B cell (primary cell): ENCODE data around the gene STXBP6. TPM values are rescaled to one million over a fixed set of nuclear protein-coding genes. Genes with fewer than 3 reads are reported as not detected.

Source experiments
- ATAC-seq: fragments of 200-7000 bp; cut with Tn5 transposase; one replicate; pipeline ENCODE4 v1.10.0; 2021; ENCODE audit warnings: low read depth, mild to moderate bottlenecking, moderate number of reproducible peaks, moderate library complexity
- CTCF ChIA-PET: fragments of 350-600 bp; sonication (Branson Sonifier 250); formaldehyde crosslinking; loops from one replicate; lab custom pipeline; 2021; ENCODE audit warnings: antibody characterized with exemption, inconsistent platforms; lab: Charles Lee
- POLR2A ChIA-PET: fragments of 350-600 bp; sonication (Branson Sonifier 250); formaldehyde crosslinking; loops from one replicate; lab custom pipeline; 2021; ENCODE audit warnings: antibody characterized with exemption; lab: Charles Lee
- DNase-seq: peaks from one replicate; pipeline ENCODE4 v3.0.0; 2013
- H2AFZ ChIP-seq: 2 replicates; pipeline ENCODE4 v1.6.1; 2012; ENCODE audit warnings: mild to moderate bottlenecking, low read depth, low read length; ENCODE audit not compliant: insufficient read depth, poor library complexity, severe bottlenecking
- H3K27ac ChIP-seq, 2 donors: 1 replicate in 1 of 2; 2 replicates in 1 of 2; pipeline ENCODE4 v1.5.1; 2012 to 2013; ENCODE audit warnings: low read length in 2 of 2, mild to moderate bottlenecking in 2 of 2, moderate library complexity in 1 of 2
- H3K27me3 ChIP-seq, 4 experiments: fragments of 200-600 bp in 1 of 4; sonication (generic) in 1 of 4; replicated peaks in 1 of 4; 1 replicate in 2 of 4; 2 replicates in 2 of 4; pipeline versions ENCODE4 v1.6.1 to v1.7.0; 2013 to 2016; ENCODE audit warnings: low read length in 3 of 4, mild to moderate bottlenecking in 2 of 4, mixed read lengths in 1 of 4, moderate library complexity in 1 of 4; ENCODE audit not compliant: insufficient read depth in 4 of 4, control insufficient read depth in 3 of 4; ENCODE audit errors: control extremely low read depth in 1 of 4
- H3K36me3 ChIP-seq, 2 experiments: replicated peaks in 1 of 2; 1 replicate in 1 of 2; 2 replicates in 1 of 2; pipeline versions ENCODE4 v1.6.1 to v1.7.1; 2013; ENCODE audit warnings: low read length in 1 of 2; ENCODE audit not compliant: insufficient read depth in 2 of 2, control insufficient read depth in 1 of 2; ENCODE audit errors: control extremely low read depth in 1 of 2, extremely low read depth in 1 of 2
- H3K4me1 ChIP-seq, 2 donors: fragments of 200-600 bp in 1 of 2; sonication (generic) in 1 of 2; 1 replicate in 1 of 2; 2 replicates in 1 of 2; pipeline versions ENCODE4 v1.5.1 to v1.6.1; 2013 to 2017; ENCODE audit warnings: low read length in 2 of 2; ENCODE audit not compliant: control insufficient read depth in 2 of 2, insufficient read depth in 2 of 2
- H3K4me2 ChIP-seq: replicated peaks from 2 replicates; pipeline ENCODE3; 2012; ENCODE audit warnings: mild to moderate bottlenecking, low read depth, low read length; ENCODE audit not compliant: poor library complexity, severe bottlenecking
- H3K4me3 ChIP-seq, 5 experiments: fragments of 200-600 bp in 1 of 5; sonication (generic) in 1 of 5; 1 replicate in 3 of 5; 2 replicates in 2 of 5; pipeline versions ENCODE4 v1.5.1 to v1.7.0; 2011 to 2016; ENCODE audit warnings: low read length in 4 of 5, mild to moderate bottlenecking in 4 of 5, low read depth in 2 of 5, control low read depth in 1 of 5, moderate library complexity in 1 of 5; ENCODE audit not compliant: insufficient read depth in 1 of 5; ENCODE audit errors: control extremely low read depth in 1 of 5, extremely low read depth in 1 of 5
- H3K79me2 ChIP-seq: fragments of 200-600 bp; sonication (generic); one replicate; pipeline ENCODE4 v1.6.0; 2016; ENCODE audit warnings: low read length; ENCODE audit not compliant: control insufficient read depth, insufficient read depth
- H3K9ac ChIP-seq: fragments of 200-600 bp; sonication (generic); 2 replicates; pipeline ENCODE4 v1.6.1; 2017; ENCODE audit warnings: mild to moderate bottlenecking, low read length, moderate library complexity
- H3K9me3 ChIP-seq, 3 donors: one replicate each; pipeline versions ENCODE4 v1.6.1 to v1.7.1; 2013; ENCODE audit warnings: low read length in 2 of 3; ENCODE audit not compliant: control insufficient read depth in 2 of 3, insufficient read depth in 1 of 3; ENCODE audit errors: control extremely low read depth in 1 of 3
- H4K20me1 ChIP-seq: 2 replicates; pipeline ENCODE4 v1.6.0; 2012; ENCODE audit warnings: mild to moderate bottlenecking, low read length; ENCODE audit not compliant: insufficient read depth, control insufficient read depth, poor library complexity, severe bottlenecking
- H3K27ac Mint-ChIP-seq: one replicate; pipeline ENCODE4 v1.8.0; 2021; ENCODE audit warnings: mixed read lengths
- H3K27me3 Mint-ChIP-seq: one replicate; pipeline ENCODE4 v1.8.0; 2021; ENCODE audit warnings: mixed read lengths
- H3K4me1 Mint-ChIP-seq: one replicate; pipeline ENCODE4 v1.8.0; 2021; ENCODE audit warnings: mixed read lengths
- H3K4me3 Mint-ChIP-seq: one replicate; pipeline ENCODE4 v1.8.0; 2021; ENCODE audit warnings: mixed read lengths
- H3K9me3 Mint-ChIP-seq: one replicate; pipeline ENCODE4 v1.8.0; 2022; ENCODE audit warnings: mixed read lengths; ENCODE audit not compliant: insufficient read depth
- CTCF ChIP-seq: fragments of 200-600 bp; IDR thresholded peaks from one replicate; pipeline ENCODE4 v1.8.0; 2022; ENCODE audit warnings: antibody characterized with exemption, mild to moderate bottlenecking
- EZH2 ChIP-seq: IDR thresholded peaks from 2 replicates; pipeline ENCODE4 v1.6.1; 2012; ENCODE audit warnings: borderline replicate concordance, low read depth, mild to moderate bottlenecking, moderate library complexity, low read length; ENCODE audit not compliant: insufficient read depth, poor library complexity, severe bottlenecking
- WGBS: methylation state at CpG from one replicate; pipeline ENCODE4 v1.1.5; 2013; ENCODE audit warnings: missing lambda C conversion rate; ENCODE audit not compliant: insufficient coverage; 5-methylcytosine and 5-hydroxymethylcytosine counted together
- intact Hi-C: fragments of 100-400 bp; cut with micrococcal nuclease; formaldehyde crosslinking; loops from one replicate; pipeline ENCODE4 v1.10.0; 2022
- polyA plus RNA-seq: library from polyadenylated mRNA; depleted of rRNA; stranded (reverse); fragments of >200 nt; gene quantifications from 2 replicates; pipeline ENCODE4 v1.2.3, GENCODE V29; 2012
- total RNA-seq, 2 donors: library from RNA; stranded (reverse); fragments of 120-200 nt in 1 of 2; gene quantifications; 1 replicate in 1 of 2; 2 replicates in 1 of 2; pipeline versions ENCODE4 v1.2.3 to v1.2.4, GENCODE V29; 2013 to 2022

STXBP6 gene
- total and polyA plus RNA-seq, 2 donors (not counting 1 experiment from before 2014, with no cell fraction given), result 0.01 TPM; not detected in 1

GRCh38 chr14:24804552-24805212 is 245.3 kb downstream of the STXBP6 start:
- Histone ChIP-seq H3K4me3 (no peak overlapping the region), H3K9ac (no peak overlapping the region), H3K27ac (no peak overlapping the region), H3K4me2 (no peak overlapping the region), H3K9me3 (peaks cover 0 to 2% (median 0%) of the 10 kb centered on the region in 3 donors), H2AFZ (no peak overlapping the region), H4K20me1 (no peaks in the 10 kb centered on the region), H3K27me3 (no peaks in the 10 kb centered on the region), H3K79me2 (no peaks in the 10 kb centered on the region), H3K36me3 (no peaks in the 10 kb centered on the region), H3K4me1 (no peaks in the 10 kb centered on the region)
- Mint-ChIP-seq H3K4me3 (no peak overlapping the region), H3K9me3 (no peaks in the 10 kb centered on the region), H3K4me1 (no peaks in the 10 kb centered on the region), H3K27me3 (peaks cover 6% of the 10 kb centered on the region), H3K27ac (no peak overlapping the region)
- ChIA-PET CTCF (no interaction called here), POLR2A (no interaction called here)
- ATAC-seq (no peak), DNase-seq (no peak)
- 17% methylated on average over 1 of the region's 3 CpGs for WGBS
- intact Hi-C loops, result no loop called here
- TF ChIP-seq CTCF, result no peak
- TF ChIP-seq EZH2, result no peak

- no peaks in the 10 kb centered on the region for H3K27me3 ChIP-seq
Observed at GRCh38 chr14:24803933-24804494, 245.9 kb downstream of the STXBP6 start.

More at GRCh38 chr14:24803933-24804494, 245.9 kb downstream of the STXBP6 start:
- H3K9ac ChIP-seq, result no peak overlapping the region
- DNase-seq (no peak), ATAC-seq (no peak)
- H3K36me3 ChIP-seq, result no peaks in the 10 kb centered on the region
- H3K4me3 ChIP-seq, result no peak overlapping the region
- H3K4me2 ChIP-seq, result no peak overlapping the region
- H3K79me2 ChIP-seq, result no peaks in the 10 kb centered on the region
- H3K4me3 Mint-ChIP-seq, result no peak overlapping the region
- peaks cover 2% of the 10 kb centered on the region for H3K4me1 Mint-ChIP-seq
- ChIA-PET CTCF (no interaction called here), POLR2A (no interaction called here)
- intact Hi-C loops, result no loop called here
- no peaks in the 10 kb centered on the region for H3K9me3 Mint-ChIP-seq
- WGBS, result 74% methylated on average over 10 of the region's 10 CpGs
- no peak overlapping the region for H2AFZ ChIP-seq
- no peaks in the 10 kb centered on the region for H3K4me1 ChIP-seq
- H3K27ac ChIP-seq, result no peak overlapping the region
- no peaks in the 10 kb centered on the region for H4K20me1 ChIP-seq
- H3K9me3 ChIP-seq, result peaks cover 0 to 2% (median 0%) of the 10 kb centered on the region in 3 donors
- peaks cover 6% of the 10 kb centered on the region for H3K27me3 Mint-ChIP-seq
- H3K27ac Mint-ChIP-seq, result no peak overlapping the region
- TF ChIP-seq CTCF, result no peak
- TF ChIP-seq EZH2, result no peak
